HG02840 (cell line): ENCODE measurements around the gene MAGI3.
"Not testable (repeated sequence)": the region's sequence is repeated elsewhere in the genome, so short reads cannot be mapped to it uniquely, and the experiment has no call there.

ENCODE experiments used
- ATAC-seq: cut with Tn5 transposase; IDR thresholded peaks from one replicate; pipeline ENCODE4 v1.9.1; 2021; ENCODE audit warnings: mild to moderate bottlenecking, moderate library complexity, moderate number of reproducible peaks; ENCODE audit not compliant: unreplicated experiment, low FRiP score

MAGI3 gene

GRCh38 chr1:113557187-113557586 is 166.9 kb downstream of the MAGI3 start:
- no peak for ATAC-seq

- no peak for ATAC-seq
Observed at GRCh38 chr1:113565621-113566020, 175.3 kb downstream of the MAGI3 start.

GRCh38 chr1:113567427-113567826 is 177.1 kb downstream of the MAGI3 start:
- no peak for ATAC-seq

- ATAC-seq: not testable (repeated sequence)
Observed at GRCh38 chr1:113575744-113576260, 185.5 kb downstream of the MAGI3 start.

GRCh38 chr1:113576271-113576670 is 186.0 kb downstream of the MAGI3 start:
- ATAC-seq: no peak

- no peak for ATAC-seq
Observed at GRCh38 chr1:113579256-113580018, 189.1 kb downstream of the MAGI3 start.

- no peak for ATAC-seq
Observed at GRCh38 chr1:113581323-113581722, 191.0 kb downstream of the MAGI3 start.

GRCh38 chr1:113582084-113582483 is 191.8 kb downstream of the MAGI3 start:
- no peak for ATAC-seq

- ATAC-seq: no peak
Observed at GRCh38 chr1:113587475-113587874, 197.2 kb downstream of the MAGI3 start.

- ATAC-seq: no peak
Observed at GRCh38 chr1:113592230-113592629, 201.9 kb downstream of the MAGI3 start.

GRCh38 chr1:113593550-113594297 is 203.4 kb downstream of the MAGI3 start:
- ATAC-seq: no peak

- not testable (repeated sequence) for ATAC-seq
Observed at GRCh38 chr1:113604466-113604865, 214.2 kb downstream of the MAGI3 start.

- no peak for ATAC-seq
Observed at GRCh38 chr1:113605146-113605545, 214.8 kb downstream of the MAGI3 start.

- no peak for ATAC-seq
Observed at GRCh38 chr1:113608399-113608798, 218.1 kb downstream of the MAGI3 start.

- ATAC-seq: no peak
Observed at GRCh38 chr1:113610372-113610771, 220.1 kb downstream of the MAGI3 start.

GRCh38 chr1:113615425-113615824 is 225.1 kb downstream of the MAGI3 start:
- no peak for ATAC-seq

- no peak for ATAC-seq
Observed at GRCh38 chr1:113616156-113616555, 225.8 kb downstream of the MAGI3 start.

- ATAC-seq: no peak
Observed at GRCh38 chr1:113617438-113618141, 227.3 kb downstream of the MAGI3 start.

- ATAC-seq: no peak
Observed at GRCh38 chr1:113628997-113629396, 238.7 kb downstream of the MAGI3 start.

- ATAC-seq: no peak
Observed at GRCh38 chr1:113630340-113631327, 240.3 kb downstream of the MAGI3 start.
